ENCODE data around the gene SULT4A1. TPM values are rescaled to one million over a fixed set of nuclear protein-coding genes. Genes with fewer than 3 reads are reported as not detected.

The SULT4A1 gene
- total RNA-seq, 4 donors from 2014 or later = 0.25 to 0.46 TPM; not detected in 2

- TF ChIP-seq CTCF (IDR thresholded peaks at IDR 0.05) = no peak
- DNase-seq (ENCODE audit: low spot score) (no peak), ATAC-seq (ENCODE audit: low FRiP score) (no peak)
These were observed 25.1 kb upstream of the SULT4A1 start for GRCh38 chr22:43887391-43887790.

GRCh38 chr22:43886231-43886630 lies 23.9 kb upstream of the SULT4A1 start:
- DNase-seq (ENCODE audit: low spot score) = no peak
- no peak for TF ChIP-seq CTCF (IDR thresholded peaks at IDR 0.05)
- no peak for ATAC-seq (ENCODE audit: low FRiP score)

- no peak for TF ChIP-seq CTCF (IDR thresholded peaks at IDR 0.05)
- ATAC-seq (ENCODE audit: low FRiP score) (no peak), DNase-seq (ENCODE audit: low spot score) (no peak)
These were observed 23.5 kb upstream of the SULT4A1 start for GRCh38 chr22:43885786-43886185.

GRCh38 chr22:43885319-43885671 lies 23.0 kb upstream of the SULT4A1 start:
- ATAC-seq (ENCODE audit: low FRiP score) (no peak), DNase-seq (ENCODE audit: low spot score) (no peak)
- TF ChIP-seq CTCF (IDR thresholded peaks at IDR 0.05) = no peak

GRCh38 chr22:43884600-43885318 lies 22.4 kb upstream of the SULT4A1 start:
- no peak for TF ChIP-seq CTCF (IDR thresholded peaks at IDR 0.05)
- DNase-seq (ENCODE audit: low spot score) = peak; percentile 33
- ATAC-seq (ENCODE audit: low FRiP score) = no peak

GRCh38 chr22:43883719-43884415 lies 21.6 kb upstream of the SULT4A1 start:
- DNase-seq (ENCODE audit: low spot score) (no peak), ATAC-seq (ENCODE audit: low FRiP score) (no peak)
- no peak for TF ChIP-seq CTCF (IDR thresholded peaks at IDR 0.05)
